Endothelial cell of umbilical vein (primary cell): ENCODE results near the gene ZNF516. TPM values are rescaled to one million over a fixed set of nuclear protein-coding genes. Genes with fewer than 3 reads are reported as not detected.

Experiments
- BruUV-seq: library from RNA; stranded (reverse); fragments of 400-500 nt; replicated peaks from 2 replicates; lab custom pipeline; 2021; lab: Mats Ljungman, UMichigan
- CTCF ChIA-PET: fragments of 300-600, 350-600 bp; sonication (Branson Sonifier 250); formaldehyde crosslinking; loops from one replicate; lab custom pipeline; 2021; ENCODE audit warnings: antibody characterized with exemption, inconsistent platforms; lab: Charles Lee
- POLR2A ChIA-PET: fragments of 300-600, 350-600 bp; sonication (Branson Sonifier 250); formaldehyde crosslinking; loops from one replicate; lab custom pipeline; 2021; ENCODE audit warnings: antibody characterized with exemption, inconsistent platforms; lab: Charles Lee
- DNase-seq: peaks from one replicate; pipeline ENCODE4 v3.0.0-alpha.2; 2011; ENCODE audit warnings: low read depth, low spot score
- FAIRE-seq: peaks from 2 replicates; lab custom pipeline; 2011; peaks lifted over from hg19 to GRCh38; lab: Jason Lieb, UNC
- H2AFZ ChIP-seq: 2 replicates; pipeline ENCODE4 v1.6.0; 2012; ENCODE audit warnings: low read depth, low read length, control low read depth, inconsistent platforms
- H3K27ac ChIP-seq: 2 replicates; pipeline ENCODE4 v1.5.1; 2011; ENCODE audit warnings: low read depth, mild to moderate bottlenecking, control low read depth, low read length, moderate library complexity; ENCODE audit not compliant: insufficient read depth
- H3K27me3 ChIP-seq, 2 experiments: 2 replicates each; pipeline versions ENCODE4 v1.6.0 to v1.6.1; 2011; ENCODE audit warnings: low read length in 2 of 2, mixed read lengths in 1 of 2; ENCODE audit not compliant: control insufficient read depth in 2 of 2, insufficient read depth in 2 of 2
- H3K36me3 ChIP-seq, 2 experiments: 2 replicates in 1 of 2; 3 replicates in 1 of 2; pipeline ENCODE4 v1.5.1; 2011; ENCODE audit warnings: low read length in 2 of 2, mild to moderate bottlenecking in 1 of 2, moderate library complexity in 1 of 2; ENCODE audit not compliant: control insufficient read depth in 2 of 2, insufficient read depth in 2 of 2; ENCODE audit errors: extremely low read depth in 1 of 2
- H3K4me1 ChIP-seq: 3 replicates; pipeline ENCODE4 v1.5.1; 2011; ENCODE audit warnings: mild to moderate bottlenecking, low read length; ENCODE audit not compliant: control insufficient read depth, insufficient read depth; ENCODE audit errors: extremely low read depth
- H3K4me2 ChIP-seq: 2 replicates; pipeline ENCODE4 v1.6.1; 2011; ENCODE audit warnings: low read length, control low read depth, mixed read lengths; ENCODE audit not compliant: insufficient read depth
- H3K4me3 ChIP-seq, 3 experiments: fragments of 200-600 bp in 1 of 3; sonication (generic), shearing (Covaris generic) in 1 of 3; replicated peaks in 1 of 3; 2 replicates each; pipeline ENCODE4 v1.5.1; 2011 to 2016; ENCODE audit warnings: control low read depth in 3 of 3, low read length in 3 of 3, mild to moderate bottlenecking in 2 of 3, inconsistent platforms in 1 of 3, low read depth in 1 of 3, moderate library complexity in 1 of 3; ENCODE audit not compliant: insufficient read depth in 1 of 3
- H3K79me2 ChIP-seq: 2 replicates; pipeline ENCODE4 v1.6.0; 2012; ENCODE audit warnings: low read length, inconsistent platforms; ENCODE audit not compliant: control insufficient read depth, insufficient read depth
- H3K9ac ChIP-seq: replicated peaks from 2 replicates; pipeline ENCODE3; 2011; ENCODE audit warnings: low read length, control low read depth; ENCODE audit not compliant: insufficient read depth; ENCODE audit errors: extremely low read depth
- H3K9me1 ChIP-seq: replicated peaks from 3 replicates; pipeline ENCODE4 v1.6.0; 2011; ENCODE audit warnings: mild to moderate bottlenecking, low read length; ENCODE audit not compliant: control insufficient read depth, insufficient read depth; ENCODE audit errors: extremely low read depth
- H3K9me3 ChIP-seq: replicated peaks from 2 replicates; pipeline ENCODE4 v1.5.1; 2012; ENCODE audit warnings: low read length, inconsistent platforms; ENCODE audit not compliant: control insufficient read depth, insufficient read depth
- H4K20me1 ChIP-seq: replicated peaks from 2 replicates; pipeline ENCODE3; 2011; ENCODE audit warnings: mild to moderate bottlenecking, low read length; ENCODE audit not compliant: control insufficient read depth, insufficient read depth; ENCODE audit errors: extremely low read depth
- EZH2 ChIP-seq: IDR thresholded peaks from 2 replicates; pipeline ENCODE4 v1.6.1; 2012; ENCODE audit warnings: borderline replicate concordance, low read depth, mild to moderate bottlenecking, moderate library complexity, low read length, inconsistent platforms; ENCODE audit not compliant: severe bottlenecking
- FOS ChIP-seq: IDR thresholded peaks from 2 replicates; pipeline ENCODE4 v1.6.1; 2011; ENCODE audit warnings: mild to moderate bottlenecking, low read length, moderate library complexity, borderline replicate concordance; ENCODE audit not compliant: insufficient read depth
- GATA2 ChIP-seq: IDR thresholded peaks from 2 replicates; pipeline ENCODE4 v1.7.0; 2011; ENCODE audit warnings: low read depth, mild to moderate bottlenecking, moderate library complexity, mixed read lengths, low read length; ENCODE audit not compliant: insufficient read length, insufficient read depth
- JUN ChIP-seq: IDR thresholded peaks from 2 replicates; pipeline ENCODE4 v1.6.1; 2011; ENCODE audit warnings: borderline replicate concordance, low read depth; ENCODE audit not compliant: insufficient read length, insufficient read depth
- MYC ChIP-seq: IDR thresholded peaks from one replicate; pipeline ENCODE4 v1.6.1; 2011; ENCODE audit warnings: mild to moderate bottlenecking, low read depth, low read length
- POLR2A ChIP-seq: IDR thresholded peaks from 2 replicates; pipeline ENCODE4 v1.6.1; 2012; ENCODE audit warnings: low read depth, mild to moderate bottlenecking, control low read depth, low read length
- POLR2AphosphoS5 ChIP-seq: IDR thresholded peaks from 2 replicates; pipeline ENCODE4 v1.6.1; 2012; ENCODE audit warnings: low read depth, mild to moderate bottlenecking, control low read depth, low read length, moderate library complexity; ENCODE audit not compliant: insufficient read depth
- dilution Hi-C: fragments of 300-500 bp; cut with MboI; formaldehyde crosslinking; loops from one replicate; pipeline ENCODE4 v1.15.0; 2019; ENCODE audit warnings: low sequenced_read_pairs; ENCODE audit not compliant: extremely low pct_ligation_motif_present
- intact Hi-C: fragments of 100-400 bp; cut with micrococcal nuclease; formaldehyde crosslinking; loops from one replicate; pipeline ENCODE4 v1.10.0; 2022
- polyA plus RNA-seq, 4 experiments: library from polyadenylated mRNA; depleted of rRNA in 3 of 4; stranded (reverse) in 3 of 4; unstranded in 1 of 4; fragments of >200 nt; gene quantifications; 2 replicates each; pipeline versions ENCODE4 v1.2.1 to v1.2.3, GENCODE V29; 2011 to 2012; ENCODE audit warnings: missing spikeins in 1 of 4
- total RNA-seq: library from RNA; stranded (reverse); gene quantifications from 2 replicates; pipeline ENCODE4 v1.2.3, GENCODE V29; 2021
- TF ChIP-seq, protein P1 (sequence below), 2 donors: IDR thresholded peaks; 1 replicate in 1 of 2; 2 replicates in 1 of 2; pipeline ENCODE4 v1.5.1; 2011; ENCODE audit warnings: low read length in 2 of 2, mild to moderate bottlenecking in 2 of 2, moderate library complexity in 2 of 2, control low read depth in 1 of 2, inconsistent platforms in 1 of 2, low read depth in 1 of 2; ENCODE audit not compliant: insufficient read depth in 1 of 2; ENCODE audit errors: extremely low read depth in 1 of 2
- TF ChIP-seq, protein P2 (sequence below): IDR thresholded peaks from 2 replicates; pipeline ENCODE4 v1.6.1; 2011; ENCODE audit not compliant: insufficient read depth, insufficient read length

The ZNF516 gene
- total and polyA plus RNA-seq, 2 donors (not counting 3 experiments of a cell fraction or from before 2014, with no cell fraction given), result 3.6 to 19.1 TPM

DNA sequence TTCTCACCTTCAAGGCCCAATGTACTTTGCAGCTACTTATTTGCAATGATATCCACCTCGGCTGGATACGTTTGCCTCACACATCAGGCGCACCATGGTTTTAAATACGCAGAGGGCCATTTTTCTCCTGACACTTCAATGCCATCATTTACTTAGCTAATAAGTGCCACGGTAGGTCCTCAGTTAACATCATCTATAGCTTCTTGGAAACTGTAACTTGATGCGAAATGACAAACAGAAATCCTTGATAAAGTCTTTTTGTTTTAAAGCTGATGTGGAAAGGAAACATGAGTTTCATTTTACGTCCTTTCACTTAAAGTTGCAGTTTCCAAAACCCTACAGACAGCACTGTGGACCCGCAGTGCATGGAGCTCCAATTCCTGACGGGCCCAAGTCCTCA, 37.1 kb downstream of the ZNF516 start:
- intact Hi-C loops, result no loop called here
- Histone ChIP-seq H3K36me3 (no peaks in the 10 kb centered on the region), H3K27ac (no peak overlapping the region), H3K9me1 (no peaks in the 10 kb centered on the region), H3K4me2 (no peak overlapping the region), H4K20me1 (no peaks in the 10 kb centered on the region), H3K9me3 (no peaks in the 10 kb centered on the region), H3K4me1 (peaks cover 4% of the 10 kb centered on the region), H3K9ac (no peak overlapping the region), H3K4me3 (no peak overlapping the region), H3K79me2 (no peaks in the 10 kb centered on the region), H2AFZ (no peak overlapping the region), H3K27me3 (peaks cover 0 to 1% of the 10 kb centered on the region in 2 experiments)
- FAIRE-seq (no peak), DNase-seq (no peak)
- dilution Hi-C loops, result no loop called here
- no TSS peak for BruUV-seq
- no peak for TF ChIP-seq GATA2
- TF ChIP-seq POLR2AphosphoS5, result no peak
- TF ChIP-seq, protein P1, sequence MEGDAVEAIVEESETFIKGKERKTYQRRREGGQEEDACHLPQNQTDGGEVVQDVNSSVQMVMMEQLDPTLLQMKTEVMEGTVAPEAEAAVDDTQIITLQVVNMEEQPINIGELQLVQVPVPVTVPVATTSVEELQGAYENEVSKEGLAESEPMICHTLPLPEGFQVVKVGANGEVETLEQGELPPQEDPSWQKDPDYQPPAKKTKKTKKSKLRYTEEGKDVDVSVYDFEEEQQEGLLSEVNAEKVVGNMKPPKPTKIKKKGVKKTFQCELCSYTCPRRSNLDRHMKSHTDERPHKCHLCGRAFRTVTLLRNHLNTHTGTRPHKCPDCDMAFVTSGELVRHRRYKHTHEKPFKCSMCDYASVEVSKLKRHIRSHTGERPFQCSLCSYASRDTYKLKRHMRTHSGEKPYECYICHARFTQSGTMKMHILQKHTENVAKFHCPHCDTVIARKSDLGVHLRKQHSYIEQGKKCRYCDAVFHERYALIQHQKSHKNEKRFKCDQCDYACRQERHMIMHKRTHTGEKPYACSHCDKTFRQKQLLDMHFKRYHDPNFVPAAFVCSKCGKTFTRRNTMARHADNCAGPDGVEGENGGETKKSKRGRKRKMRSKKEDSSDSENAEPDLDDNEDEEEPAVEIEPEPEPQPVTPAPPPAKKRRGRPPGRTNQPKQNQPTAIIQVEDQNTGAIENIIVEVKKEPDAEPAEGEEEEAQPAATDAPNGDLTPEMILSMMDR (IDR thresholded peaks at IDR 0.05; ENCODE audit: extremely low read depth in 1 of 2, insufficient read depth in 1 of 2, low read depth in 1 of 2, low read length in 2 of 2), result no peak
- ChIA-PET POLR2A (no interaction called here), CTCF (interaction anchor here (0.9 kb wide), 1 partner anchor 30 kb away, joined by 3 read pairs; no protein-coding TSS in a partner anchor)

DNA sequence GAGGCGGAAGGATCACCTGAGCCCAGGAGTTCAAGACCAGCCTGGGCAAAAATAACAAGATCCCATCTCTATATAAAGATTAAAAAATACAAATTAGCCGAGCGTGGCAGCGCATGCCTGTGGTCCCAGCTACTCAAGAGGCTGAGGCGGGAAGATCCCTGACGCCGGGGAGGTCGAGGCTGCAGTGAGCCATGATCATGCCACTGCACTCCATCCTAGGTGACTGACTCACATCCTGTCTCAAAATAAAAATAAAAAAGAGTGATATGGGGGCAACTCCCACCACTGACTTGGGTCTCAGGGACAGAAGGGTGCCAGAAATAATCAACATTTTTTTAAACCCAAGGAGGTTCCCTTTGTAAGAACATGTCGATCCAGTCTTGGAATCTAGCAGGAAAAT, 37.6 kb downstream of the ZNF516 start:
- no peaks in the 10 kb centered on the region for H3K79me2 ChIP-seq

More for the DNA sequence above, 37.6 kb downstream of the ZNF516 start:
- CTCF ChIA-PET, result interaction anchor here (0.9 kb wide), 1 partner anchor 31 kb away, joined by 3 read pairs; no protein-coding TSS in a partner anchor
- intact Hi-C loops (no loop called here), dilution Hi-C loops (no loop called here)
- Histone ChIP-seq H3K9me1 (no peaks in the 10 kb centered on the region), H3K27me3 (peaks cover 0 to 1% of the 10 kb centered on the region in 2 experiments), H3K4me2 (no peak overlapping the region), H3K4me3 (no peak overlapping the region), H3K9ac (no peak overlapping the region), H2AFZ (no peak overlapping the region), H4K20me1 (no peaks in the 10 kb centered on the region), H3K27ac (no peak overlapping the region), H3K36me3 (no peaks in the 10 kb centered on the region), H3K9me3 (no peaks in the 10 kb centered on the region), H3K4me1 (peaks cover 4% of the 10 kb centered on the region)
- no peak for FAIRE-seq
- TF ChIP-seq JUN, result no peak
- TF ChIP-seq, protein P2, sequence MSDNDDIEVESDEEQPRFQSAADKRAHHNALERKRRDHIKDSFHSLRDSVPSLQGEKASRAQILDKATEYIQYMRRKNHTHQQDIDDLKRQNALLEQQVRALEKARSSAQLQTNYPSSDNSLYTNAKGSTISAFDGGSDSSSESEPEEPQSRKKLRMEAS, result no peak
- no peak for TF ChIP-seq FOS
- no peak for TF ChIP-seq EZH2
- TF ChIP-seq, protein P1 (IDR thresholded peaks at IDR 0.05; ENCODE audit: extremely low read depth in 1 of 2, insufficient read depth in 1 of 2, low read depth in 1 of 2, low read length in 2 of 2), result no peak
- no peak for TF ChIP-seq MYC
- TF ChIP-seq POLR2AphosphoS5, result no peak
- TF ChIP-seq POLR2A, result no peak
- no peak for TF ChIP-seq GATA2
- POLR2A ChIA-PET, result no interaction called here
- no peak for DNase-seq
- no TSS peak for BruUV-seq
